Endothelial cell of umbilical vein (primary cell): Measurements from ENCODE around the gene BIK.

ENCODE experiments used
- CTCF ChIP-seq, 2 donors: IDR thresholded peaks; 1 replicate in 1 of 2; 2 replicates in 1 of 2; pipeline ENCODE4 v1.5.1; 2011; ENCODE audit warnings: low read length in 2 of 2, mild to moderate bottlenecking in 2 of 2, moderate library complexity in 2 of 2, control low read depth in 1 of 2, inconsistent platforms in 1 of 2, low read depth in 1 of 2; ENCODE audit not compliant: insufficient read depth in 1 of 2; ENCODE audit errors: extremely low read depth in 1 of 2
- EZH2 ChIP-seq: IDR thresholded peaks from 2 replicates; pipeline ENCODE4 v1.6.1; 2012; ENCODE audit warnings: borderline replicate concordance, low read depth, mild to moderate bottlenecking, moderate library complexity, low read length, inconsistent platforms; ENCODE audit not compliant: severe bottlenecking
- POLR2AphosphoS5 ChIP-seq: IDR thresholded peaks from 2 replicates; pipeline ENCODE4 v1.6.1; 2012; ENCODE audit warnings: low read depth, mild to moderate bottlenecking, control low read depth, low read length, moderate library complexity; ENCODE audit not compliant: insufficient read depth

- TF ChIP-seq EZH2 (peak; percentile 51), POLR2AphosphoS5 (no peak), CTCF (IDR thresholded peaks at IDR 0.05; ENCODE audit: extremely low read depth in 1 of 2, insufficient read depth in 1 of 2, low read depth in 1 of 2, low read length in 2 of 2) (peak; percentile 19 to 53)
Measured at GRCh38 chr22:43110444-43110926, at the start of gene BIK.
